Measurements from ENCODE around the gene KRT7. TPM values are rescaled to one million over a fixed set of nuclear protein-coding genes. Genes with fewer than 3 reads are reported as not detected.

The KRT7 gene
- total RNA-seq, 1 donor from 2014 or later = 153 TPM

- no peaks in the 10 kb centered on the region for H3K9me3 ChIP-seq
- TF ChIP-seq CTCF (IDR thresholded peaks at IDR 0.05) = no peak
- intact Hi-C loops (cut with DNase I) = no loop called here
- no peak overlapping the region for H3K4me3 ChIP-seq
- no peak for DNase-seq (ENCODE audit: low spot score in 2 of 2)
- H3K27ac ChIP-seq = no peak overlapping the region
- no peaks in the 10 kb centered on the region for H3K36me3 ChIP-seq
- no peaks in the 10 kb centered on the region for H3K27me3 ChIP-seq
- peaks cover 4 to 25% of the 10 kb centered on the region in 2 donors for H3K4me1 ChIP-seq
These were observed 19.8 kb downstream of the KRT7 start for GRCh38 chr12:52252728-52253343.

DNA sequence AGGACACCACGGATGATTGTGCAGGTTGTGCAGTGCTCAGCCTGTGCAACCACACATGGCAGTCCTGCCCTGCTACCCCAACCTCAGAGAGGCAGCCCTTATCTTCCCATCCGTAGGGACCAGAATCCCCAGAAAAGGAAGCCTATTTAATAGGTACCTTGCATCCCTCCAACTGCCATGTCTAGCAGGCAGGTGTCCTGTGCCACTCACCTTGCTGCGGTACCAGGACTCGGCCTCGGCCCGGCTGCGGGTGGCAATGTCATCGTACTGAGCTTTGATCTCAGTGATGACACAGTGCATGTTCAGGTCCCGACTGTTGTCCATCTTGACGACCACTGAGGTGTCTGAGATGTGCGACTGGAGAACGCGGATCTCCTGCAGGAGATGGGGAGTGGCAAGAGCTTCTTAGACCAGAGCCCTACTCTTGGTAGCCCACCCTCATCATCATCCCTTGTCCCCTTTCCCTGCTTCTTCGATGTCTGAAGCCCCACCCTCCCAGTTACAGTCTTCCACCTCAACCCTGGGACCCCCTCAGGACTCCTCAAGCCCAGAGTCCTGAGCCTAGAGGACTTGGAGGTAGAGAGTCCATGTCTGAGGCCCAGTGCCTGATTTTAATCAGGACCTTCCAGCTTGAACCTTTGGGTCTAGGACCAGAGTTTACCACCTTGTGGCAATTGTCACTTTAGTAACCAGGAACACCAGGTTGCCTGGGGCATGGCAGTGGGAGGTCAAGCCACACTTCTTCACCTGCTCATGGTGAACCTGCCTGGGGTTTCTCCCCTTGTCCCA is 20.5 kb downstream of the KRT7 start:
- Histone ChIP-seq H3K4me3 (no peak overlapping the region), H3K9me3 (no peaks in the 10 kb centered on the region), H3K4me1 (peaks cover 7 to 20% of the 10 kb centered on the region in 2 donors), H3K27me3 (no peaks in the 10 kb centered on the region), H3K36me3 (no peaks in the 10 kb centered on the region), H3K27ac (no peak overlapping the region)
- TF ChIP-seq CTCF (IDR thresholded peaks at IDR 0.05) = no peak
- no peak for DNase-seq (ENCODE audit: low spot score in 2 of 2)
- intact Hi-C loops (cut with DNase I) = no loop called here

GRCh38 chr12:52254180-52254964 is 21.3 kb downstream of the KRT7 start:
- TF ChIP-seq CTCF (IDR thresholded peaks at IDR 0.05) = no peak
- Histone ChIP-seq H3K36me3 (no peaks in the 10 kb centered on the region), H3K27ac (no peak overlapping the region), H3K4me1 (peaks cover 5 to 14% of the 10 kb centered on the region in 2 donors), H3K27me3 (no peaks in the 10 kb centered on the region), H3K4me3 (no peak overlapping the region), H3K9me3 (no peaks in the 10 kb centered on the region)
- DNase-seq (ENCODE audit: low spot score in 2 of 2) = no peak
- intact Hi-C loops (cut with DNase I) = no loop called here

DNA sequence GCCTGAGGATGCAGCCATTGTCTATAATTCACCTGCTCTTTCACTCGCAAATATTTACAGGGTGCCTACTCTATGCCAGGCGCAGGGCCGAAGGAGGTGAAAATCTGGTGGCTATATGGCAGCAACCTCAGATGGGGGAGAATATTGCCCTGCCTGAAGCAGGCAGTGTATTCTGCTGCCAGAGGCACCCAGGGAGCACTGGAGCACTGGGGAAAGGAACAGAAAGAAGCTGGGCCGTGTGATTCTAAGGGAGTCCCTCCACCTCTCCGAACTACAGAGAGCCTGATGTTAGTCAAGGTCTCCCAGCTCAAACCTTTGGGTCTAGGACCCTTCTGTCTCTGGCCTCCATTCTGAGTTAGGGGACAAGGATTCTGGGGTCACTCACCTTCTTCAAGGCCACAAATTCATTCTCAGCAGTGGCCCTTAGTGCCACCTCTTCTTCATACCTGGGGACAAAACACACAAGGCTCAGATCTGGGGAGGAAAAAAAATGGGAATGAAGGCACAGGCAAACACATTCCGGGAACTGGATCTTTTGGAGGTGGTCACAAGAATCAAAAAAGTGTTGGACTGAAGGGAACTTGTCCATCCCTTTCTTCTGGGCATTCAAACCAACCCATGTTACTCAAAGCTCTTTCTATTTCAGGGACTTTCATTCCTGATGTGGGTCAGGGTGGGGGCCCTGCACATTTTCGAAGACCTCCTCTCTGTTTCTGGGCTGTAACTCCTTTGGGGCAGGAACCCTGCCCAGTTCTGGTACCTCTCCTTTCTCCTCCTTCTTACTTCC is 22.1 kb downstream of the KRT7 start:
- H3K27ac ChIP-seq = no peak overlapping the region
- DNase-seq (ENCODE audit: low spot score in 2 of 2) = no peak
- no peak for TF ChIP-seq CTCF (IDR thresholded peaks at IDR 0.05)
- no peak overlapping the region for H3K4me3 ChIP-seq
- intact Hi-C loops (cut with DNase I) = no loop called here
- no peaks in the 10 kb centered on the region for H3K9me3 ChIP-seq
- no peaks in the 10 kb centered on the region for H3K27me3 ChIP-seq
- H3K36me3 ChIP-seq = no peaks in the 10 kb centered on the region
- H3K4me1 ChIP-seq = peaks cover 5 to 6% of the 10 kb centered on the region in 2 donors

GRCh38 chr12:52255926-52256583 is 23.0 kb downstream of the KRT7 start:
- no peak for TF ChIP-seq CTCF (IDR thresholded peaks at IDR 0.05)
- DNase-seq (ENCODE audit: low spot score in 2 of 2) = no peak
- Histone ChIP-seq H3K36me3 (no peaks in the 10 kb centered on the region), H3K27me3 (no peaks in the 10 kb centered on the region), H3K4me1 (peaks cover 3 to 5% of the 10 kb centered on the region in 2 donors), H3K9me3 (no peaks in the 10 kb centered on the region), H3K27ac (no peak overlapping the region), H3K4me3 (no peak overlapping the region)
- intact Hi-C loops (cut with DNase I) = no loop called here

Measured in ascending aorta (tissue), 2 donors.